Mesenchymal stem cell (in vitro differentiated cells and primary cell): ENCODE data around the gene PAFAH2.
A peak's percentile ranks its signal among the peaks of the same experiment; 100 is the strongest.

Experiments
- DNase-seq: peaks from one replicate; pipeline ENCODE4 v3.0.0-alpha.2; 2013
- H2AFZ ChIP-seq: one replicate; pipeline ENCODE4 v1.6.1; 2013; ENCODE audit warnings: low read depth, mild to moderate bottlenecking, control low read depth, inconsistent platforms, low read length, moderate library complexity
- H2AK5ac ChIP-seq: 2 replicates; pipeline ENCODE4 v1.6.1; 2013; ENCODE audit warnings: low read length, moderate library complexity, mild to moderate bottlenecking, inconsistent platforms; ENCODE audit not compliant: severe bottlenecking
- H2BK120ac ChIP-seq: one replicate; pipeline ENCODE4 v1.6.1; 2013; ENCODE audit warnings: low read depth, mild to moderate bottlenecking, inconsistent platforms, low read length, moderate library complexity
- H2BK12ac ChIP-seq, 2 experiments: one replicate each; pipeline ENCODE4 v1.6.1; 2013; ENCODE audit warnings: inconsistent platforms in 2 of 2, low read length in 2 of 2, mild to moderate bottlenecking in 2 of 2, moderate library complexity in 2 of 2, control low read depth in 1 of 2
- H2BK15ac ChIP-seq: one replicate; pipeline ENCODE4 v1.6.1; 2013; ENCODE audit warnings: mild to moderate bottlenecking, low read depth, inconsistent platforms; ENCODE audit not compliant: poor library complexity, severe bottlenecking
- H2BK5ac ChIP-seq: 2 replicates; pipeline ENCODE4 v1.6.1; 2013; ENCODE audit warnings: low read depth, mild to moderate bottlenecking, low read length, control low read depth, inconsistent platforms; ENCODE audit not compliant: poor library complexity, severe bottlenecking
- H3K14ac ChIP-seq, 2 experiments: one replicate each; pipeline ENCODE4 v1.6.1; 2013; ENCODE audit warnings: inconsistent platforms in 2 of 2, low read length in 2 of 2, control low read depth in 1 of 2, mild to moderate bottlenecking in 1 of 2, moderate library complexity in 1 of 2
- H3K18ac ChIP-seq, 2 experiments: one replicate each; pipeline ENCODE4 v1.6.1; 2013; ENCODE audit warnings: inconsistent platforms in 2 of 2, low read length in 2 of 2, control low read depth in 1 of 2, low read depth in 1 of 2, mild to moderate bottlenecking in 1 of 2
- H3K23ac ChIP-seq, 2 experiments: one replicate each; pipeline ENCODE4 v1.6.1; 2013; ENCODE audit warnings: inconsistent platforms in 2 of 2, low read length in 2 of 2, mild to moderate bottlenecking in 2 of 2, moderate library complexity in 2 of 2, control low read depth in 1 of 2
- H3K27ac ChIP-seq: 2 replicates; pipeline ENCODE4 v1.5.1; 2013; ENCODE audit warnings: mild to moderate bottlenecking, moderate library complexity, low read length, control low read depth, inconsistent platforms; ENCODE audit not compliant: poor library complexity, severe bottlenecking
- H3K27me3 ChIP-seq, 2 experiments: 2 replicates each; pipeline versions ENCODE4 v1.6.1 to v1.7.0; 2013; ENCODE audit warnings: low read length in 2 of 2, mild to moderate bottlenecking in 2 of 2, moderate library complexity in 2 of 2, control low read depth in 1 of 2, inconsistent platforms in 1 of 2; ENCODE audit not compliant: control insufficient read depth in 1 of 2, insufficient read depth in 1 of 2
- H3K36me3 ChIP-seq, 2 experiments: 2 replicates each; pipeline versions ENCODE4 v1.6.1 to v1.7.0; 2013; ENCODE audit warnings: low read length in 2 of 2, control low read depth in 1 of 2, inconsistent platforms in 1 of 2, low read depth in 1 of 2, mild to moderate bottlenecking in 1 of 2; ENCODE audit not compliant: insufficient read depth in 2 of 2, control insufficient read depth in 1 of 2
- H3K4ac ChIP-seq, 2 experiments: one replicate each; pipeline ENCODE4 v1.6.1; 2013; ENCODE audit warnings: inconsistent platforms in 2 of 2, low read length in 2 of 2, mild to moderate bottlenecking in 2 of 2, moderate library complexity in 2 of 2, control low read depth in 1 of 2, low read depth in 1 of 2
- H3K4me1 ChIP-seq: 2 replicates; pipeline ENCODE4 v1.6.1; 2013; ENCODE audit warnings: low read depth, low read length, control low read depth; ENCODE audit not compliant: control insufficient read depth, insufficient read depth
- H3K4me2 ChIP-seq: 2 replicates; pipeline ENCODE4 v1.6.1; 2013; ENCODE audit warnings: low read length, mild to moderate bottlenecking, inconsistent platforms; ENCODE audit not compliant: poor library complexity, severe bottlenecking
- H3K4me3 ChIP-seq, 2 experiments: 2 replicates each; pipeline versions ENCODE4 v1.5.1 to v1.7.0; 2013; ENCODE audit warnings: low read length in 2 of 2, mild to moderate bottlenecking in 2 of 2, control low read depth in 1 of 2, low read depth in 1 of 2; ENCODE audit not compliant: insufficient read depth in 1 of 2
- H3K79me1 ChIP-seq: replicated peaks from 2 replicates; pipeline ENCODE4 v1.6.1; 2013; ENCODE audit warnings: mild to moderate bottlenecking, control low read depth, low read length, inconsistent platforms; ENCODE audit not compliant: poor library complexity, severe bottlenecking
- H3K9ac ChIP-seq: 2 replicates; pipeline ENCODE4 v1.7.0; 2013; ENCODE audit warnings: mild to moderate bottlenecking, low read length, moderate library complexity
- H3K9me3 ChIP-seq: 2 replicates; pipeline ENCODE4 v1.7.0; 2013; ENCODE audit warnings: mild to moderate bottlenecking, low read length; ENCODE audit not compliant: control insufficient read depth
- H4K8ac ChIP-seq: one replicate; pipeline ENCODE4 v1.6.1; 2013; ENCODE audit warnings: inconsistent platforms, mild to moderate bottlenecking, low read length, moderate library complexity
- H4K91ac ChIP-seq: one replicate; pipeline ENCODE4 v1.6.1; 2013; ENCODE audit warnings: mild to moderate bottlenecking, low read length, inconsistent platforms
- WGBS: methylation state at CpG from one replicate; pipeline ENCODE4 v1.1.7; 2013; ENCODE audit warnings: mixed read lengths; 5-methylcytosine and 5-hydroxymethylcytosine counted together

PAFAH2 gene

GRCh38 chr1:25932321-25932720, 65.5 kb downstream of the PAFAH2 start:
- Histone ChIP-seq H3K18ac (no peak overlapping the region), H4K91ac (no peak overlapping the region), H3K27me3 (peaks cover 14 to 37% of the 10 kb centered on the region in 2 experiments), H4K8ac (no peak overlapping the region), H3K23ac (no peak overlapping the region), H3K79me1 (no peaks in the 10 kb centered on the region), H3K9me3 (no peaks in the 10 kb centered on the region), H3K27ac (no peak overlapping the region), H2BK15ac (no peak overlapping the region), H3K36me3 (no peaks in the 10 kb centered on the region), H3K4ac (no peak overlapping the region), H2BK5ac (no peak overlapping the region), H3K4me2 (no peak overlapping the region), H3K14ac (no peak overlapping the region), H3K4me3 (no peak overlapping the region), H3K9ac (no peak overlapping the region), H2AK5ac (no peak overlapping the region), H2BK120ac (no peak overlapping the region), H2BK12ac (no peak overlapping the region), H2AFZ (no peak overlapping the region), H3K4me1 (no peaks in the 10 kb centered on the region)
- DNase-seq: no peak
- WGBS: over 99% methylated on average over 4 of the region's 5 CpGs

- Histone ChIP-seq H4K91ac (no peak overlapping the region), H3K36me3 (no peaks in the 10 kb centered on the region), H2BK5ac (no peak overlapping the region), H3K9me3 (no peaks in the 10 kb centered on the region), H3K4me1 (peaks cover 1% of the 10 kb centered on the region), H2BK120ac (no peak overlapping the region), H2AFZ (no peak overlapping the region), H3K4me3 (no peak overlapping the region), H3K4ac (no peak overlapping the region), H3K9ac (no peak overlapping the region), H3K14ac (no peak overlapping the region), H2AK5ac (no peak overlapping the region), H2BK12ac (no peak overlapping the region), H3K27ac (no peak overlapping the region), H3K27me3 (peaks cover 15 to 38% of the 10 kb centered on the region in 2 experiments), H4K8ac (no peak overlapping the region), H2BK15ac (no peak overlapping the region), H3K23ac (no peak overlapping the region), H3K4me2 (no peak overlapping the region), H3K79me1 (no peaks in the 10 kb centered on the region), H3K18ac (no peak overlapping the region)
- no peak for DNase-seq
- WGBS: 81% methylated on average over 7 of the region's 7 CpGs
Measured at GRCh38 chr1:25929016-25929415, 68.8 kb downstream of the PAFAH2 start.

- Histone ChIP-seq H3K27me3 (peaks cover 6 to 33% of the 10 kb centered on the region in 2 experiments), H2BK120ac (no peak overlapping the region), H2BK15ac (no peak overlapping the region), H4K8ac (peak overlapping the region; percentile 14), H3K18ac (no peak overlapping the region), H2AFZ (no peak overlapping the region), H3K4me3 (no peak overlapping the region), H3K4ac (no peak overlapping the region), H3K14ac (no peak overlapping the region), H3K9me3 (no peaks in the 10 kb centered on the region), H3K9ac (no peak overlapping the region), H3K79me1 (no peaks in the 10 kb centered on the region), H4K91ac (no peak overlapping the region), H3K4me2 (no peak overlapping the region), H2BK5ac (no peak overlapping the region), H3K23ac (no peak overlapping the region), H3K4me1 (peaks cover 6% of the 10 kb centered on the region), H3K27ac (no peak overlapping the region), H3K36me3 (no peaks in the 10 kb centered on the region), H2BK12ac (no peak overlapping the region), H2AK5ac (no peak overlapping the region)
- DNase-seq: peak; percentile 8
- 88% methylated on average over 5 of the region's 5 CpGs for whole genome bisulfite sequencing
Measured at GRCh38 chr1:25927521-25928265, 70.2 kb downstream of the PAFAH2 start.

GRCh38 chr1:25926731-25927496, 70.9 kb downstream of the PAFAH2 start:
- H3K27ac ChIP-seq: no peak overlapping the region
- no peak overlapping the region for H2BK15ac ChIP-seq
- H3K4me3 ChIP-seq: no peak overlapping the region
- H3K4ac ChIP-seq: no peak overlapping the region
- H3K79me1 ChIP-seq: no peaks in the 10 kb centered on the region
- H3K4me2 ChIP-seq: no peak overlapping the region
- H2AK5ac ChIP-seq: no peak overlapping the region
- no peak overlapping the region for H3K23ac ChIP-seq
- peaks cover 12% of the 10 kb centered on the region for H3K4me1 ChIP-seq
- WGBS: 77% methylated on average over 13 of the region's 13 CpGs
- H3K14ac ChIP-seq: no peak overlapping the region
- H3K9ac ChIP-seq: no peak overlapping the region
- H2AFZ ChIP-seq: no peak overlapping the region
- no peak overlapping the region for H4K91ac ChIP-seq
- H4K8ac ChIP-seq: no peak overlapping the region
- H3K36me3 ChIP-seq: no peaks in the 10 kb centered on the region
- H3K27me3 ChIP-seq: peaks cover 6 to 33% of the 10 kb centered on the region in 2 experiments
- no peak overlapping the region for H2BK120ac ChIP-seq
- no peak overlapping the region for H2BK5ac ChIP-seq
- H3K18ac ChIP-seq: no peak overlapping the region
- DNase-seq: no peak
- no peak overlapping the region for H2BK12ac ChIP-seq
- no peaks in the 10 kb centered on the region for H3K9me3 ChIP-seq
